NOMO-1 treated with dmso at 0.1 percent for 144 hours (cell line): Measurements from ENCODE around the gene SLAMF1.

Source experiments
- DNase-seq: peaks from one replicate; lab custom pipeline; 2025; ENCODE audit not compliant: unreplicated experiment; lab: John Stamatoyannopoulos, UW

Gene SLAMF1

DNA sequence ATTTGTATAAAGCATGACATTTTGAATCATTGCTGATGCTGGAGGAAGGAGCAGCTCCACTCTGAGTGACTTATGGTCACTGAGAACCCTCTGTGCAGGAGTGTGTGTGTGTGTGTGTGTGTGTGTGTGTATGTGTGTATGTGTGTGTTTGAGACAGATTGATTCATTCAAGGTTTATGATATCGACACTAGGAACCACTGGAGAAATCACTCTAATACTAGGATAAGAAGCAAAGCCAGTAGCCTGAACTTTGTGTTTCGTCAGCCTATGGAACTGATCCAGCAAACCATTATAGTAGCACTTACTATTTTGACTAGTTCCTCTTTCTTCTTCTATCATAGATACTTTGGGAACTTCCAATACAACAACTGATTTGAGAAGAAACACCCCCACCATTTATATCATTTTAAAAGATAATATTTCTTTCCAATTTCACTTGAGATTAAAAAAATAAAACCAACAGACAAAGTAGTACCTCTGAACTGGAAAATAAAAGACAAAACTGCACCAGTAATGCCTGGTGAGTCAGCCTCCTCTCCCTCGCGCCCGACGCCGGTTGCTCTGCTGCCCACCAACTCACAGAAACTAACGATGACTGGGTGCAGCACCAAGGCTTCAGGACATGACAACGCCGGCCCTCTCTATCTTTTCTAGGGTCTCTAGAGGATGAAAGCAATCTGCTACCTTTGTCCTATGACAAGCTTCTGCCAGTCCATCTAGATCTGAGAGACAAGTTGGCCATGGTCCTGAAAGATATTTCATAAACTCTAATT, 20.9 kb downstream of the SLAMF1 start:
- DNase-seq: peak; percentile 3

DNA sequence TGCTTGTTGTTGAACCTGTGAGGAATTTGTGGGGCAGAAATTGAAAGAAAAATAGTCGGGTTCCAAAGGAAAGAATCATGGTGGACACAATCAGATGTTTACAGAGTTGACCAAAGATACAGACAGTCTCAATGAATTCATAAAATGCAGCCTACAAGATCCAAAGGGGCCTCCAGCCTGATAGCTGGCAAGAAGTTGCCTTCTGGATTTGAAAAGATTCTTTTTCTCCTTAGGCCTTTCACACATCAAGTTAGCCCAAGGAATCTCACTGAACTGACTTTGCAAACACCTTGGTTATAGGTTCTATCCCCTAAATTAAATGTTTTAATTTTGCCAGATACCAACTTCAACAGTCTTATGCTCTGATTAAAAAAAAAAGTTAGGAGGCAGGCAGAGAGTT, 21.5 kb downstream of the SLAMF1 start:
- no peak for DNase-seq

DNA sequence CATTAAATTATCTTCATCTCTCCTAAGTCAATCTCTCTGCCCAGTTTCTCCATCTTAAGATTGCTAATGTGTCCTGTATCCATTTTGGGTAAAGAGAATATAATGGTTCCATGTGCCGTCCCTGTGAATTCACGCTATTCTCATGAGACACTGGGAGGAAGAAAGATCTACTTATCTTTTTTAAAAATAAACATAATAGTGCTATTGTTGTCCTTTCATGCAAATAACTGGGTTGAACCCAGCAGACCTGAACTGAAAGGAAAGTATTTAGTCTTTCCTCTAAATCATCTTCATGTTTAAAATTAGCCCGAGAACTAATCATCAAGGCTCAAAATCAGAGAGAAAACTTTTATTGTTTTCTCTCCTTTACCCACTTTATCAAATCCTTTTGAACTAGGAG, 22.4 kb downstream of the SLAMF1 start:
- no peak for DNase-seq

DNA sequence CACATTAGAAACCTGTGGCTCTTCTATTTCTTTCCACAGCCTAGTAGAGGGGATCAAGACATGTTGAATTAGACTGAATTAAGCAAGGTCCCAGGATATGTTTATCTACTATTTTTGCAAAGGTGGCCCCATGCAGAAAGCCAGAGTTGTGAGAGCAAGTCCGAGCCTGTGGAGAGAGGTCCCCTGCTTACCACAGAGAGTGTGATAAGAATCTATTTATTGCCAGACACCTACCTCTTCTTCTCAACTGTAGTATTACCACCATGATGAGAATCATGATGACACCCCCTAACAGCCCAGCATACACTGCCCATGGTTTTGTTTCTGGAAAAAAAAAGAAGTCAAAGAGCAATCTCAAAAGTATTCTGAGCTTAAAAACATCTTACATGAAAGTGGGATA, 23.0 kb downstream of the SLAMF1 start:
- no peak for DNase-seq

DNA sequence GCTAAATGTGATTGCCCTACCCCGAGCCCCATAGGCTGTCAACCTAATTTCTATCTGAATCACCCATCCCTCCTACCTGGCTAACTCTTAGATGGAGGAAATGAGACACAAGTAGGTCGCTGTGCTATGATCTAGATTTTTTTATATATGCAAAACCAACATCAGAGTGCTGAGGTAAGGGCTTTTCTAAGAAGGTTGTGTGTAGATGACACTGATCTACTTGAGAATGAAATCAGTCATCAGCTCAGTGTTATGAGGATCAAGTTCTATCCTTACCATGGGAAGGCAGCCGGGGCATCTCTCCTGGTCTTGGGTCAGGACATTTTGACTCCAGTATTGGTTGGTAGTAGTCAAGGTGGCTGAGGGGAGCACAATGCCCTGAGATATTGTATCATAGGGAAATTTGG, 23.6 kb downstream of the SLAMF1 start:
- DNase-seq: no peak

DNA sequence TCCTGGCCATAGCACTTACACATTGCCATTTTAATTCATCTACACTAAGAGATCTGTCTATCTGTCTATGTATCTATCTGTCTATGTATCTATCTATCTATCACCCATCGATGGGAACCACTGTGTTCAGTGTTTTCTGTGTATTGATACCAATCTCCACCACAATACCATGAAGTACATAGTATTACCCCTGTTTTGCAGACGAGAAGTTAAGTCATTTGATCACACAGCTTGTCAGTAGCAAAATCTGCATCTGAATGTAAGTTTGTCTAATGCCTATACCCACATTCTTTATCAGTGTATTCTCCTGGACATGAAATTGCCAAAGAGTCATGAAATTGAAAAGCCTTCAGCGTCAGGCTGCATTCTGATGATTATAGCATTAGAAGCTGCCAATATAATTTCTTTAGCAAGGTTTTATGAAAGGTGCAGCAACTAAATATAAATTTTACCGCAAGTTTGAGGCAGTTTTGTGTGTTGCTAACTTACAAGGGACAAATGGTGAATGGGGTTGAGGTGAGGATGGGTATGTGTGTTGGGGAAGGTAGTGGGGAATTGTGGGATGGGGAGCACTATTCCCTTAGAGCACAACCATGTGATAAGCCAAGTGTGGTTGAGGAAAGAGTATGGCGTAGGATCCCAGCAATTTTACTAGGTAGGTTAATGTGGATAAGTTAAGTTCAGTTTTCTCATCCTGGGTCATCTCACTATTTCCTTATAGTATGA, 24.2 kb downstream of the SLAMF1 start:
- no peak for DNase-seq

DNA sequence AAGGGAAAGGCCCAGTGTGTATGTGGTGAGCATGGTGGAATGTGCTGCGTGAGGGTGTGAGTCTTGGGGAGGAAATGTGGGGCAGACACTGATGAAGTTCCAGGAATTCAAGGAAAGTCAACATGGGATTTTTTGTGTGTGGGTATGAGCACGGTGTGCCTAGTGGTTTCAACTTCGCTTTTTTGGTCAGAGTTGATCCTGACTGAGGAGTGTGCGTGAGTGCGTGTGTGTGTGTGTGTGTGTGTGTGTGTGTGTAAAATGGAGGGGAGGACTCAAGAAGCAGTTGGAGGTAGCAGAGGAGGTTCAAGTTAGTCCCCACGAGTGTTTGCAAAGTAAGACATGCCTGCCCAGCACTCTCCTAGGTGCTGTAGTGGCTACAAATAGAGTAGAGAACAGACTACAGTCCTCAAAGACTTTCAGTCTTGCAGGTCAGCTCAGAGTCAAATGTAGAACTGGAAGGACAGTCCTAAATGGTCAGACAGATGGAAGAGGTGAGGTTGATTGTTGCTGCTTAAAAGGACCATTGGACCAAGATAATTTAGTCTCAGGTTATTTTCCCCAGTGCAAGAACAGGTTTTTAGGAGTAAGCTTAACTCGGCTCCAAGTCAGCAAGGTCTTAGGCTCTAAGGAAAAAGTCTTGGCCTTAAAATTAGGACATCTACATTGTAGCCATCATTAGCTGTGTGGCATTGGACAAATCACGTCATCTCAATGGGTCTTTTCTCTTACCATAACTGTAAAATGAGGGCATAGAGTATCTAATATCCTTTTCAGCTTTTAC, 25.0 kb downstream of the SLAMF1 start:
- DNase-seq: no peak

DNA sequence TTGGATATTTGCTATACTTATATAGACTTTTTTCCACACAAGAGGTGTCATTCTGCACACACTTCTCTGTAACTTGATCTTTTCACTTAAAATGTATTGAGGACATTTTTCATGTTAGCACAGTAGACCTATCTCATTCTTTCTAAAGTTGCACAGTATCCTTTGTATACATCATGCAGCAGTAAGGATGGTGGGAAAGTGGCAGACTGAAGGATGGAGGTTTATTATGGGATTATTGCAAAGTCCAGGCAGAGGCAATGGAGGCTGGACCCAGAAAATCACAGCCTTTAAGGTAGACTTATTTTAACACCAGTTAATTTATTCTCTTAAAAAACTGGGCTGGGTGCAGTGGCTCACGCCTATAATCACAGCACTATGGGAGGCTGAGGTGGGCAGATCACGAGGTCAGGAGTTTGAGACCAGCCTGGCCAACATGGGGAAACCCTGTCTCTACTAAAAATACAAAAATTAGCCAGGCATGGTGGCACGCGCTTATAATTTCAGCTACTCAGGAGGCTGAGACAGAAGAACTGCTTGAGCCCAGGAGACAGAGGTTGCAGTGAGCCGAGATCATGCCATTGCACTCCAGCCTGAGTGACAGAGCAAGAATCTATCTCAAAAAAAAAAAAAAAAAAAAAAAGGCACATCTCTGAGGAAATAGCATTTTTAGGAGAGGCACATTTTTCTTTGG, 25.8 kb downstream of the SLAMF1 start:
- no peak for DNase-seq

DNA sequence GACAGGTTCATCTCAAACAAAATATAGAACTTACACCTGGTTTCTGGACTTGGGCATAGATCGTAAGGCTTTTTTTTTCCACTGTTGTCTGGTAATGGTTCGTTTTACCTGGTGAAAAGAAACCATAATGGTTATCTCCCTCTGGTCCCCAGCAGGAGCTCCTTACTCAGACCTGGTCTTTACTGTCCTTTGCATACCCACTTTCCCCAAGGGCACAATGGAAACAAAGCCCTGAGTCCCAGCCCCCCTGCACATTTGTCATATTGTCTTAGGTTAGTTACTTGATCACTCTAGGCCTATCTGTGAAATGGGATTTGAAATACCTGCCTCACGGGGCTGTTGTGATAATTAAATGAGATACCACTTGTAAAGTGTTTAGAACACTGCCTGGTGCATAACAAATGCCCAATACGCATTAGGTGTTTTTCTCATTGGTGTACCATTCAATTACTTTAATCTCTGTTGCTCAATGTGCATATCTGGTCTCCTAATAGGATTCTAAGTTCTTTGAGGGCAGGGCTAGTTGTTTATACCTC, 27.0 kb downstream of the SLAMF1 start:
- no peak for DNase-seq

DNA sequence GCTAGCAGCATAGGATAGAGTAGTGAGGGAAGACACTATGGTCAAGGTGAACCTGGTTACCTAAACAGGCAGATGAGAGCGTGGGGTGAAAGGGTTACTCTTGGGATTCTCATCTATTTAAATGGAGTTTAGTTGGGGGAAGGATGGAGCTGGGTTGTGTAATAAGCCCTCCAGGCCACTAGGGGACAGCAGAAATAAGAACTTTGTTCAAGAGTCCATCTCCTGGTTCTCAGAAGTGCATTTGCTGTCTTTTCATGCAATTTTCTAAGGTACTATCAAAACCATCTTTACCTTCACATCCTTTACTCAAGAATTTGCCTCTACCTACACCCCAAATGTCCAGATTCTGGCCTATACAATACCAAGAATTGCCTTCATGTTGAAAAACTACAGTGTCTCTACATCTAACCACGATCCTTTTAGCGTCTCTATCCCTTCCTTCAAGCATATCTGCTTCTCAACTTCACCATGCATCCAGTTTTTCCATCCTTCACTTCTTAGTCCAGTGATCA, 28.0 kb downstream of the SLAMF1 start:
- DNase-seq: peak; percentile 2

DNA sequence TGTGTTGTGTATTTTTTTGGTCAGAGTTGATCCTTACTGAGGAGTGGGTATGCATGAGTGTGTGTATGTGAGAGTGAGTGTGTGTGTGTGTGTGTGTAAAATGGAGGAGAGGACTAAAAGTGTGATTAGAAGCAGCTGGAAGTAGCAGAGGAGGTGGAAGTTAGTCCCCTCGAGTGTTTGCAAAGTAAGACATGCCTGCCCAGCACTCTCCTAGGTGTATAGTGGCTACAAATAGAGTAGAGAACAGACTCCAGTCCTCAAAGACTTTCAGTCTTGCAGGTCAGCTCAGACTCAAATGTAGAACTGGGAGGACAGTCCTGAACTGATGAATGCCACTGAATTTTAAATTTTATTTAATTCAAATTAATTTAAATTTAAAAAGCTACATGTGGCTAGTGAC, 28.5 kb downstream of the SLAMF1 start:
- no peak for DNase-seq

DNA sequence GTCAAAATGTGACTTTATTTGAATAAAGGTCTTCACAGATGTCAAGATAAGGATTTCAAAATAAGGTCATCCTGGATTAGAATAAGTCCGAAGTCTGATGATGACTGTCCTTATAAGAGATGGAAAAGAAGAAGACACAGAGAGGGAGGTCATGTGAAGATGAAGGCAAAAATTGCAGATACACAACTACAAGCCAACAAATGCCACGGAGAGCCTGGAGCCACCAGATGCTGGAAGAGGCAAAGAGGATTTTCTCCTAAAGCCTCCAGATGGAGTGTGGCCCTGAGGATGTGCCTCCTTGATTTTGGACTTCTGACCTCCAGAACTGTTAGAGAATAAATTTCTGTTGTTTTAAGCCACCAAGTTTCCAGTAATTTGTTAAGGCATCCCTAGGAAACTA, 31.2 kb downstream of the SLAMF1 start:
- DNase-seq: no peak

DNA sequence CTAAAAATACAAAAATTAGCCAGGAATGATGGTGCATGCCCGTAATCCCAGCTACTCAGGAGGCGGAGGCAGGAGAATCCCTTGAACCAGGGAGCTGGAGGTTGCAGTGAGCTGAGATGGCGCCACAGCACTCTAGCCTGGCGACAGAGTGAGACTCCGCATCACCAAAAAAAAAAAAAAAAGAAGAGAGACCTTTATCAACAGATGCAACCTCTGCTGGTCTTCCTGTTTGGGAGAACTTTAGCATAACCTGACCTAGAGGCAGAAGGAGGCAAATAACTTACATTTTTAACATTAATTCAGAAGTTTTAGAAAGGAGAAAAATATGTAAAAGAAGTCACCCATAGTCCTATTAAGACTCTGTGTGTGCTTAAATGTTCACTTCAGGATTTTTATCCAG, 32.4 kb downstream of the SLAMF1 start:
- DNase-seq: no peak

DNA sequence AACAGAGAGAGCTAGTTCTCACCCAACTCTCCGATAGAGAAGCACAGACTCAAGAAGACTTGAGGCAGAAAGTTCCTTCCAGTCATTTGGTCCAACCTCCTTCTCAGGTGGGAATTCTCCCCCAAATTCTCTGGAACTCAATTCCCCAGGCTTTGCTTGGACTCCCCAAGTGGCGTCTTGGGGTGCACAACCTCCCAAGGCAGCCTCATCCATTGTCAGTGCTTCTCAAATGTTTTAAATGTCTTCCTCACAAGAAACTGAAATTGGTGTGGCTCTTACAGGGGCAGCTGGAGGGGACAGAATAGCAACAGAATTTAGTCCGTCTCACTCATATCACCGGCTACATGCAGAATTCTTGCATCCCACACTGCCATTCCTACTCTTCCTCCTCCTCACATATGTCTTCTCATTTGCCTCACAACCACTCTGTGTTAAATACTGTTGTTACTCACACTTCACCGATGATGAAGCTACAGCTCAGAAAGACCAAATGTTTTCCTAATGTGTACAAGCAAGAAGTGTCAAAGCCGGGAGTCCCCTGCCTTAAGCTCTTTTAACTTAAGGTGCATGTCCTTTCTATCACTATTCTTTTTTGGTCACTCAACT, 34.1 kb downstream of the SLAMF1 start:
- DNase-seq: no peak

DNA sequence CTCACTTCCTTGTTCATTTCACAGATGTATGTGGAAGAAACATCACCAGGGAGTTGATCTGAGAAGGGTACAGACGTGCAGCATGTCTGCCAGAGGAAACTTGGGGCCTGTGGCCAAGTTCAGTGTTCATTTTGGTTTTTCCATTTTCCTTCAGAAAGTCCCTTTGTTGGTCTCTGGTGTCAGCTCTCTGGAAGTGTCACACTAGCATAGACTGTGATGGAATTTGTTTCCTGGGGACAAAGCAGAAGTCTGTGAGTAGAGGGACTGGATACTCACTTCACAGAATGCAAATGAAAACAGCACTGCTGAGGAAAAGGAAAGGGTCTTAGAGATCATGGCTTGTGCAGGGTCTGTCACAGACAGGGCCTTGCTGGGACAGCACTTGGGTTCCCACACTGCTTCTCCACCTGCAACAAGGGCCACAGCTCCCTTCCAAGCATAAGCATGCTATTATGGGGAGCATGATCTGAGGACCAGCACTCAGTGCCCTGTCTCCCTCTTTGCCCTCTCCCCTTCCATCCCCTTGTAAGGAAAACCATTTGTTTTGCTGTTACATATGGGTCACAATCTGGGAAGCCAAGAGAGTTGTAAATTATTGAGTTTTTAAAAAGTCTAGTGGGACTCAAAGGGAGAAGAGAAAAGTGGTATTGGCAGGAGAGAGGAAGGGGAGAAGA, 36.1 kb downstream of the SLAMF1 start:
- DNase-seq: no peak

DNA sequence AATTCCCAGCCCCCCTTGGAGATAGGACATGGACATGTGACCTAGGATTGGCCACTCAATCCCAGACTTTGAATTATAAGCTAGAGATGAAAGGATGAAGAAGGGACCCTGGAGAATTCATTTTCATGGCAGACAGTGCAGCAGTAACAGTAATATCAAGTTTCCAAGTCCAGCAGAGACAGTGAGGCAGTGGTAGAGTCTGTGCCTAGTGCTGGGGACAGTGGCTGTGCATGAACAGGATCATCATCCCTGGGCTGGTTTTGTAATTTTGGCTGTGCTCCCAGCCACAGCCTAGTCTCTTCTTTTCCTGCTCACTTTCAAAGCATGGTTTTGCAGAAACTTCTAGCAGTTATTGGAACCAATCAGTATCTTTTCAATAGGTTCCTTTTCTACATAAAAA, 37.9 kb downstream of the SLAMF1 start:
- DNase-seq: no peak

DNA sequence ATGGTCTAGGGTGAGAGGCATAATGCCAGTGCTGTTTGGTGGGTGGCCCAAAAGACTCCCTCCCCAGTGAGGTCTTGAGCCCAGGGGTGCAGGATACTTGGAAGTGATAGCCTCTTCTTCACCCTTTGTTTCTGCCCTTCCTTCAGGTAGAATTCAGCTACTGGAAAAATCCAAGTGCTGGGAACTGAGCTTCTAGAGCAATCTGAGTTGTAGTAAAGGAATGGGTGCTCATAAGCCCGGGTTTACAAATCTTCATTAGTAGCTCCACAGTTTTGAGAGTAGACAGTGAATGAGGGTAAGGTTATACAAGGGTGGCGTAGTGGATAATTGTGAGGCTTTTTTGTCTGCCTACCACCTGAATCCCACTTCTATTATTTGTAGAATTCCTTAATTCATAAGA, 38.3 kb downstream of the SLAMF1 start:
- DNase-seq: no peak

DNA sequence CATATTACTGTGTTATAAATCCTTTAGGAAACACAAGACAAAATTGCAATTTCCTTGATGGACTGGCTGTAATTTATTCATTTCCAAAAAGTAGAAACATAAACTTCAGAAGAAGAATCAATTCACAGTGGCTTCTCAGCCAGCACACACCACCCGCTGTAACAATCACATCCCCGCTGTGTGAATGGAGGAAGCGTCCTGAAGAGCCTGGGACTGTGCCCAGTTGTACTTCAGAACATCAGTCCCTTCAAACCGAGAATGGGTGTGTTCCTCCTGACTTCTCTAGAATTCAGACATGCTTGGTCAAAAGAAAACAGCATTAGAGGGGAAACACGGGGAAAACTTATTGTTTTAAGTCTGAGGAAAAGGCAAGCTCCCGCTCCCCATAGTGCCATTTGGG, 38.8 kb downstream of the SLAMF1 start:
- no peak for DNase-seq

DNA sequence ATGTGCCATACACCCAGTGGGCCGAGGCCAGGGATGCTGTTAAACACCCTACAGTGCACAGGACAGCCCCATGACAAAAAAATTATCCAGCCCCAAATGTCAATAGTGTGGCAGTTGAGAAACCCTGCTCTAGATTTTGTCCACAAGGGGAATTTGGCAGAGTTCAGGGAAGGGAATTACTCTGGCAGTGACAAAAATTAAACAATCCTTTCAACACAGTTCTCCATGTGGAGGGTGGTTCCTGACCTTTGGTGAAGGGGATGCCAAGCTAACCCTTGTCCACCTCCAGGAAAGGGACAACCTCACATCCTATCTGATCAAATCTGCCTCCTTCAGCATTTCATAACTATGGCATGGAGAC, 39.2 kb downstream of the SLAMF1 start:
- no peak for DNase-seq
